ENCODE results near the gene VPS45. TPM values are rescaled to one million over a fixed set of nuclear protein-coding genes. Genes with fewer than 3 reads are reported as not detected.

VPS45 gene
- total RNA-seq, 2 experiments from 2014 or later = 34.1 to 38.1 TPM

DNA sequence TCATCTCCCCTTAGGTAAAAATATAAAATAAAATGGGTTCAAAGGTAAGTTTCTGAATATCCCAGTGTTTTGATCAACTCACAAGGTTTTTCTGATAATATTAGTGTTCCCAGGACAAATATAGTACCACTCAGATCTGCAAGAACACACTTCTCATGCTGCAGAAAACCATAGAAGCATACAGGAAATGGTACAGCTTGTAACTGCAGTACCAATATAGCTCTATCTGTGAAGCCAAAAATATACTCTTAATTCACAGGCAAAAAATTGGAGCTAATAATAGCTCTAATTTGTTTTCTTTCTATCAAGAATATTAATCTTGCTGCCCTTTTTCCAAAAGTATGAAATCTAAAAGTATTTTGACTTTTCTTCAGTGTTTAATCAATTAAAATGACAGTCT, 13.2 kb downstream of the VPS45 start:
- ChIA-PET CTCF (no interaction called here), POLR2A (interaction anchor here (0.8 kb wide), 1 partner anchor 85 kb away, joined by 6 read pairs; no protein-coding TSS in a partner anchor)
- peaks cover 16% of the 10 kb centered on the region for H3K4me1 Mint-ChIP-seq
- H3K9me3 Mint-ChIP-seq = no peaks in the 10 kb centered on the region
- peaks cover 45% of the 10 kb centered on the region for H3K36me3 Mint-ChIP-seq (ENCODE audit: low read depth)
- H3K4me3 Mint-ChIP-seq = no peak overlapping the region
- H3K27ac Mint-ChIP-seq = no peak overlapping the region
- no peaks in the 10 kb centered on the region for H3K27me3 Mint-ChIP-seq
- DNase-seq = no peak

DNA sequence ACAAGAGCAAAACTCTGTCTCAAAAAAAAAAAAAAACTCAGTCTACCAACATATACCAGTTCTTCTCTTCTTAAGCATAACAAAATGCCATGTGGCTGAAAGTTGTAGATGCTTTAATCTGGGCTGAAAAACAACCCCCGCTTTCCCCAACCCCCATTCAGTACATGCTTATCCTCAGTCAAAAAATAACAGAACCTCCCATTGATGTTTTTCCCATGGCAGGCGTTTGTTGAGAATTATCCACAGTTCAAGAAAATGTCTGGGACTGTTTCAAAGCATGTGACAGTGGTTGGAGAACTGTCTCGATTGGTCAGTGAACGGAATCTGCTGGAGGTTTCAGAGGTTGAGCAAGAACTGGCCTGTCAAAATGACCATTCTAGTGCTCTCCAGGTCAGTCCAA, 14.9 kb downstream of the VPS45 start:
- Mint-ChIP-seq H3K27ac (no peak overlapping the region), H3K4me1 (peaks cover 8% of the 10 kb centered on the region), H3K27me3 (no peaks in the 10 kb centered on the region), H3K4me3 (no peak overlapping the region), H3K9me3 (no peaks in the 10 kb centered on the region), H3K36me3 (ENCODE audit: low read depth) (peaks cover 49% of the 10 kb centered on the region)
- POLR2A ChIA-PET = no interaction called here
- CTCF ChIA-PET = no interaction called here
- DNase-seq = no peak

DNA sequence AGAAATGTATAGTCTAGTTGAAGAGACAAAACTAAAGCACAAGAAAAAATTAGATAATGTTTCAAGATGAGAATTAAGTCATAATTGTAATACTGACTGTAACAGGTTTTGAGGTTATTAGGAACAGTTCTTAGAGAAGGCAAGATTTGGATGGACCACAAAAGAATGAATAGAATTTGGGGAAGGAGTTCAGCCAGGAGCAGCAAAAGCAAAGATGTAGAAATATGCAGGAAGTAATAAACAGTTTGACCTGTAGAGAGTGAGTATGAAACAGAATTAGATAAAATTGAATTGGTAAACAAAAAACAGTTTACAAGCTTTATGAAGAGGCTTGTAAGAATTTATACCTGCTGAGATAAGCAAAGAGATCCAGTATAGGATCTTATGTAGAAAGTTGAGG, 16.3 kb downstream of the VPS45 start:
- Mint-ChIP-seq H3K27ac (no peak overlapping the region), H3K36me3 (ENCODE audit: low read depth) (peaks cover 49% of the 10 kb centered on the region), H3K9me3 (no peaks in the 10 kb centered on the region), H3K4me3 (no peak overlapping the region), H3K4me1 (peaks cover 5% of the 10 kb centered on the region), H3K27me3 (no peaks in the 10 kb centered on the region)
- POLR2A ChIA-PET = no interaction called here
- DNase-seq = no peak
- CTCF ChIA-PET = no interaction called here

DNA sequence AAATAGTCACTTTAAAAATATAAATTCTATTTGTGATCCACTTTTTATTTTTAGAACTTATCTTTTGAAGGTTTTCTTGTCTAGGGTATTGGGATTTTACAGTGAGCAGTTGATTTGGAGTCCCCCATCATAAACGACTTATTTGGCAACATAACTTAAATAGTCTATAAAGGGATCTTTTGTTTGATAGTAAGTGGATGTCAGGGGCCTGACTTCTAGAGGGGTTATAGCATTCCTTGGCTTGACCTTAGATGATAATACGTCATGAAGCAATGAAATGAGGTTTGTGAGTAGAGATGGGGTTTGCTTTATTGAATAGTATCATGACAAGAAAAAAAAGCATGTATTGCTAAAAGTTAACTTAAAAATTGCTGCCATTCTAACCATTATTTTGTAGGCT, 17.8 kb downstream of the VPS45 start:
- Mint-ChIP-seq H3K27ac (no peak overlapping the region), H3K4me1 (peaks cover 15% of the 10 kb centered on the region), H3K4me3 (no peak overlapping the region), H3K27me3 (no peaks in the 10 kb centered on the region), H3K36me3 (ENCODE audit: low read depth) (peaks cover 54% of the 10 kb centered on the region), H3K9me3 (no peaks in the 10 kb centered on the region)
- CTCF ChIA-PET = no interaction called here
- no peak for DNase-seq
- POLR2A ChIA-PET = no interaction called here

DNA sequence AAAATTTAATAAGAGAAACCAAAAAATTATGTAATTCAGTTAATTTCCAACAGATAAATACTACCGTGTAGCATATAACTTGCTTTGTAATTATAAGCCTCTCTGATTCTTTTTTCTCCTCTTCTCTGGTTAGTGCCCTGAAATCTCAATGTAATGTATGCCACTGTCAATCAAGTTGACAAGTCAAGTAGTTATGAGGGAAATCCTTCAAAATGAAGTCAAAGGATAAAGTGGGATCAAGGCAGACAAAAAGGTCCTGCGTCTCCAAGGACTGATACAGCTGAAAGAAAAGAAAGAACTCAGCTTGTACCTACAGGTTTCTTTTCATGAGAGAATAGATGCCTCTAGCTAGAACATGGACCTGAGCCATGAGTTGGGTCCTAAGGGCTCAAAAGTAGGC, 19.8 kb downstream of the VPS45 start:
- POLR2A ChIA-PET = no interaction called here

DNA sequence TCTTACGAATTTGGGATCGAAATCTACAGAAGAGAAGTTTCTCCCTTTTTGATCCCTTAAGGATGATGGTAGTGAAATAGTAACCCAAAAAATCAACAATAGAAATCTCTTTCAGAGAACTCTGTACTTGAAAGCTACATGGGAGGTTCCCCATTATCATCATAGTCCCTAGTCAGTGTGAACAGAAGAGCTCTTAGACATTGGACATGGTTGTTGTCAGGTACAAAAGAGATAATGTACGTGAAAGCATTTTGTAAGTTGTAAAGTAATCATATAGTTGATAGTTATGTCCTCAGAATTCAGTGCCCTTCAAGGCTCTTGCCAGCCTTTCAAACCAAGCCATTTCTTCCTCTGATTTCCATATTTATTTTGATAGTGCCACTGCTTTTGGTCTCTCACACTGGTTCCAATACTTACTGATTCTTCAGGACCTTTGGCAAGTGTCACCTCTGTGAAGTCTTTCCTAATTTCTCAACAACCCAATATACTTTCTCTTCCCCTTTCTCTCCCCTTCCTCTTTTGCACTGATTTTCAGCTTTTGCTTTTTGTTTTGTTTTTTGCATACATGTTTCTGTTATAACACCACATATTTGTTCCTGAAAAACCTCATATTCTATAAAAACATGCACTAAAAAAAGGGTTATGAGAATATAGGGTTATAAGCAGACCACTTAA, 22.4 kb downstream of the VPS45 start:
- Mint-ChIP-seq H3K27ac (no peak overlapping the region), H3K4me3 (no peak overlapping the region), H3K9me3 (no peaks in the 10 kb centered on the region), H3K27me3 (no peaks in the 10 kb centered on the region), H3K4me1 (peaks cover 43% of the 10 kb centered on the region), H3K36me3 (ENCODE audit: low read depth) (peaks cover 55% of the 10 kb centered on the region)
- POLR2A ChIA-PET = interaction anchor here (0.6 kb wide), 1 partner anchor 483 kb away, joined by 3 read pairs; no protein-coding TSS in a partner anchor
- CTCF ChIA-PET = interaction anchor here (0.9 kb wide), 1 partner anchor 11 kb away, joined by 4 read pairs; no protein-coding TSS in a partner anchor
- DNase-seq = no peak

More for the DNA sequence above, 19.8 kb downstream of the VPS45 start:
- Mint-ChIP-seq H3K4me3 (no peak overlapping the region), H3K9me3 (no peaks in the 10 kb centered on the region), H3K4me1 (peaks cover 26% of the 10 kb centered on the region), H3K36me3 (ENCODE audit: low read depth) (peaks cover 57% of the 10 kb centered on the region), H3K27me3 (no peaks in the 10 kb centered on the region), H3K27ac (no peak overlapping the region)
- CTCF ChIA-PET = interaction anchor here (1.5 kb wide), 1 partner anchor 10 kb away, joined by 4 read pairs; no protein-coding TSS in a partner anchor
- no peak for DNase-seq

DNA sequence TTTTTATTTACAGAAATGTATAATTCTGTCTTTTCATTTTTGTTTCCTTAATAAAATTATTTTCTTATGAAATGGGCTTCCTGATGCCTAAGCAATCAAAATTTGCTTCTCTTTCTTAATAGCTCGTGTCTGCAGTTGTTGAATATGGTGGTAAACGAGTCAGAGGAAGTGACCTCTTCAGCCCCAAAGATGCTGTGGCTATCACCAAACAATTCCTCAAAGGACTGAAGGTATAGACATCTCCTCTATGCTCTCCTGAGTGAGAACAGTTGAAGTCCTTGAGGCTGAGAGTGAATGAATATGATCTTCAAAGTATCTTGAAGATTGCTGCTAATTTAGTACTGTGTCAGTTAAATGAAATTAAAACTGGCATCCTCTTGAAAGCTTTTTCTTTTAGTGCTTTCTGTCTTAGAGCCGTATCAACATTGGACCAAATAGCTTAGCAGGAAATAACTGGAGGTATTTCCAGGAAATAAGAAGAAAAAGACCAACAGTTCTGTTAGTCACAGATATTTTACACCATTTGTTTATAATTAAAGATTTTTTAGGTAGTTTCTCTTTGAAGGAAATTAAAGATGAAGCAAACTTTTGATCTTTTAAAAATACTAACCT, 24.7 kb downstream of the VPS45 start:
- CTCF ChIA-PET = interaction anchor here (1.1 to 1.4 kb wide), 3 partner anchors 11 to 73 kb away, joined by 3 to 4 read pairs (median 3); no protein-coding TSS in a partner anchor
- peaks cover 46% of the 10 kb centered on the region for H3K36me3 Mint-ChIP-seq (ENCODE audit: low read depth)
- peak; percentile 7 for DNase-seq
- POLR2A ChIA-PET = no interaction called here
- no peaks in the 10 kb centered on the region for H3K9me3 Mint-ChIP-seq
- peaks cover 45% of the 10 kb centered on the region for H3K4me1 Mint-ChIP-seq
- no peaks in the 10 kb centered on the region for H3K27me3 Mint-ChIP-seq
- H3K4me3 Mint-ChIP-seq = peak overlapping the region; percentile 1
- peak overlapping the region; percentile 57 for H3K27ac Mint-ChIP-seq

DNA sequence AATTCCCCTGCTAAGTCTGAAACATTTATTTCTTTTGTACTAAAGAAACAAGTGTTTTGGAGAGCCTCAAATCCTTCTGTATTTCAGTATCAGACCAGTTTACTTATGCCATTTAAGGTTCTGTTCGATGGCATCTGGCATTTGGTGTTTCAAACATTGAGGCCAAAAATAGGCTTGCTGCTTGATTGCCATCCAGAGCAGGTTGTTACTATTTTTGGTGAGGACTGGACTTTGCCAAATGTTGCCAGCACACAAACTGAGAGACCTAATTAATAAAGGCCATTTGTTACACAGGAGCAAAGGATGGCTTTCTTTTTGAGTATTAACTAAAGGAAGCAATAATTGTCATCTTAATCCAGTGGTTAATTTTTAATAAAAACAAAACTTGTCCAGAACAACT, 26.2 kb downstream of the VPS45 start:
- H3K36me3 Mint-ChIP-seq (ENCODE audit: low read depth) = peaks cover 40% of the 10 kb centered on the region
- no peaks in the 10 kb centered on the region for H3K27me3 Mint-ChIP-seq
- H3K27ac Mint-ChIP-seq = no peak overlapping the region
- H3K9me3 Mint-ChIP-seq = no peaks in the 10 kb centered on the region
- no peak overlapping the region for H3K4me3 Mint-ChIP-seq
- peaks cover 45% of the 10 kb centered on the region for H3K4me1 Mint-ChIP-seq
- ChIA-PET POLR2A (no interaction called here), CTCF (no interaction called here)
- DNase-seq = no peak

DNA sequence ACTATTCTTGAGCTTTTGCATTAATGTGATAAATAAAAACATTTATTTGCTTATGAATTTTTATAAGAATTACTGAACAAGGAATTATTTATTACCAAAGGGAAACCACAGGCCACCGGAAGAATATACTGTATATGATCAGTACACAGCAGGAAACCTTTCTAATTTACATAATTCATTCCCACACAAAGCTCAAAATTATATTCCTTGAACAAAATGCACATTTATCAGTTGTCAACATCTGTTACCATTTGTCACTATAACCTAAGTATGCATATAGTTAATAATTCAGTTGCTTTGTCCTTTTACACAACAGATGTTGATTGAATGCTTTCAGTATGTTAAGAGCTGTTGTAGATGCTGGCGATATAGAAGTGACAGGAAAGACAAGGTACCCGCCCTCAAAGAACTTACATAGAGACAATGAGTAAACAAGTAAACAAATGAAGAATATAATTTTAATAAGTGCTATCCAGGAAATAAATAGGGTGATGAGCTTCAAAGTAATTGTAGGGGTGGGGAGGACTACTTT, 27.2 kb downstream of the VPS45 start:
- no peaks in the 10 kb centered on the region for H3K9me3 Mint-ChIP-seq
- no peak for DNase-seq
- ChIA-PET CTCF (interaction anchor here (0.5 to 1.6 kb wide), 2 partner anchors 46 to 1791 kb away, joined by 3 to 6 read pairs; no protein-coding TSS in a partner anchor), POLR2A (no interaction called here)
- H3K4me1 Mint-ChIP-seq = peaks cover 41% of the 10 kb centered on the region
- peak overlapping the region; percentile 68 for H3K27ac Mint-ChIP-seq
- no peaks in the 10 kb centered on the region for H3K27me3 Mint-ChIP-seq
- peaks cover 35% of the 10 kb centered on the region for H3K36me3 Mint-ChIP-seq (ENCODE audit: low read depth)
- no peak overlapping the region for H3K4me3 Mint-ChIP-seq

DNA sequence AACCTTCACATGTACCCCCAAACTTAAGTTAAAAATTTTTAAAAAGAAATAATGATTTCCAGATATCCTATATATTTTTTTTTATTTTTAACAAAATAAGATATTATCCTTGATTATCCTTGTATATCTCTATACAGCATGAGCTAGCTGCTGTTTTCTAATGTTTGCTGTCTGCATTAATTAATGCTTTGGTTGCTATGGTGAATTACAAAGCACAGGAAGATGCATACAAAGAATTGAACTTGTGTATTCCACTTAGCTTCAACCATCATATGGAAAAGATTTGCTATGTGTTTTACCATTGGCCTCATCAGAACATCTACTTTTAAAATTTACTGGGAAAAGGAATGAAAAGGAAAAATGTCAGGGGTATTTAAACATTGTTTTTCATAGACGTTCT, 35.4 kb downstream of the VPS45 start:
- H3K4me1 Mint-ChIP-seq = peaks cover 38% of the 10 kb centered on the region
- CTCF ChIA-PET = interaction anchor here (0.5 to 1.3 kb wide), 6 partner anchors 7 to 311 kb away, joined by 3 to 4 read pairs (median 3); no protein-coding TSS in a partner anchor
- POLR2A ChIA-PET = no interaction called here

DNA sequence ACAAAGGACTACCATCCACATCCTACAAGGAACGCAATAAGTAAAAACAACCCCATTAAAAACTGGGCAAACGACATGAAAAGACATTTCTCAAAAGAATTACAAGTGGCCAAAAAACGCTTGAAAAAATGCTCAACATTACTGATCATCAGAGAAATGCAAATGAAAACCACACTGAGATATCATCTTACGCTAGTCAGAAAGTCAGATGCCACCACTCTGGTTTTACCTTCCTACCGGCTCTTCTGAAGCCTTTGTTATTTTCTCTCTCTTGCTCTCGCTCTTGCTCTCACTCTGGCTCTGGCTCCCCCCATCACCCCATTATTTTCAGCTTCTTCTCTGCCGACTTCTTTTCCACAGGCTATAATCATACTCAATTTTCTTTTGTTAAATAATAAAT, 38.8 kb downstream of the VPS45 start:
- DNase-seq = peak; percentile 39

More for the DNA sequence above, 35.4 kb downstream of the VPS45 start:
- Mint-ChIP-seq H3K27me3 (no peaks in the 10 kb centered on the region), H3K4me3 (no peak overlapping the region), H3K36me3 (ENCODE audit: low read depth) (peaks cover 40% of the 10 kb centered on the region), H3K9me3 (peaks cover 9% of the 10 kb centered on the region), H3K27ac (no peak overlapping the region)
- no peak for DNase-seq

DNA sequence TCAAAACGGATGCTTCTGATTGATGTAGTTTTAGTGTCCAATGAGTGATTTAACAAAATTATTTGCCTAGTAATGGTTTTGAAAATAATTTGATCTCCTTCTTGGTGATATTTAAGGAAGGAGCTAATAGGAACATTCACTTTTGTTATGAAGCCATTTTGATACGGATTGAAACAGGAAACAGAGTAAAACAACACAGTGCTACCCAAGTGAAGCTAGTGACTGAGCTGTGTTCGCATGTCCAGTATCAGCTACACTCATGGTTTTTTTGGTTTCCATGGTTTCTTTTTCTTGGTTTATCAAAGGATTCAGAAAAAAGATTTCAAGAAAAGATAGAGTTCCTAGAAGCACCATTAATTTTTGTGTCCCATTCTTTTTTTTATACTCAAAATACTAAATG, 42.0 kb downstream of the VPS45 start:
- Mint-ChIP-seq H3K27ac (peak overlapping the region; percentile 94), H3K27me3 (no peaks in the 10 kb centered on the region), H3K36me3 (ENCODE audit: low read depth) (peaks cover 58% of the 10 kb centered on the region), H3K9me3 (peaks cover 12% of the 10 kb centered on the region), H3K4me3 (peak overlapping the region; percentile 68), H3K4me1 (peaks cover 70% of the 10 kb centered on the region)
- CTCF ChIA-PET = interaction anchor here (1.6 kb wide), 1 partner anchor 12 kb away, joined by 3 read pairs; no protein-coding TSS in a partner anchor
- peak; percentile 8 for DNase-seq
- POLR2A ChIA-PET = no interaction called here

More for the DNA sequence above, 38.8 kb downstream of the VPS45 start:
- POLR2A ChIA-PET = interaction anchor here (0.6 kb wide), 1 partner anchor 41 kb away, joined by 3 read pairs; no protein-coding TSS in a partner anchor
- Mint-ChIP-seq H3K27me3 (no peaks in the 10 kb centered on the region), H3K4me3 (peak overlapping the region; percentile 40), H3K4me1 (peaks cover 65% of the 10 kb centered on the region), H3K36me3 (ENCODE audit: low read depth) (peaks cover 36% of the 10 kb centered on the region), H3K27ac (peak overlapping the region; percentile 84), H3K9me3 (peaks cover 8% of the 10 kb centered on the region)
- CTCF ChIA-PET = interaction anchor here (0.5 kb wide), 1 partner anchor 61 kb away, joined by 4 read pairs; no protein-coding TSS in a partner anchor

DNA sequence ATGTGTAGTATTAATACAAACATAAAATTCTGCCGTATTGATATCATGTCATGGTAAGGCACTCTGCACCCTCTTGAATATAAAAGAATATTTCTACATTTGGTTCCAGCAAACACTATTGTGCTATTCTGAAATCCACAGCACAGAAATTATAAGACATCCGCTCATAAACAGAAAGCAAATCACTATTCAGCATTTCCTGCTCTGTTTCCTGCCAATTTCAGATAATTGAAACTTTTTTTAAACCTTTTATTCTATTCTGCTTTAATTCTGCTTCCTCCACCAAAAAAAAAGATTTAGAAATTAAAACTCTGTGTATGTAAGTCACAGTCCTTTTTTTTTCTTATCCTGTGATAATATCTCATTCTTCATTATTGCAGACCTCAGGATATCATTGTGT, 42.5 kb downstream of the VPS45 start:
- no peak for DNase-seq
- Mint-ChIP-seq H3K27ac (peak overlapping the region; percentile 94), H3K36me3 (ENCODE audit: low read depth) (peaks cover 57% of the 10 kb centered on the region), H3K27me3 (no peaks in the 10 kb centered on the region), H3K4me1 (peaks cover 71% of the 10 kb centered on the region), H3K4me3 (peak overlapping the region; percentile 68), H3K9me3 (peaks cover 13% of the 10 kb centered on the region)
- ChIA-PET CTCF (interaction anchor here (0.6 to 1.6 kb wide), 4 partner anchors 8 to 26 kb away, joined by 3 read pairs; no protein-coding TSS in a partner anchor), POLR2A (no interaction called here)

All from activated CD4-positive, alpha-beta T cell treated with anti-CD3 and anti-CD28 coated beads, Interleukin-2, amount 10 ng/mL, durations not matched to agents 7 days and 5 days (primary cell).